ENCODE results near the gene UBE2A. TPM values are rescaled to one million over a fixed set of nuclear protein-coding genes. Genes with fewer than 3 reads are reported as not detected.

The UBE2A gene
- total RNA-seq, 1 donor, result 36.6 TPM

GRCh38 chrX:119579414-119579813, 5.1 kb downstream of the UBE2A start:
- H3K4me2 ChIP-seq (ENCODE audit: insufficient read depth, low read length), result no peak overlapping the region
- no peak for DNase-seq (ENCODE audit: insufficient read length, low spot score, missing footprints)
- no peak for TF ChIP-seq CTCF (IDR thresholded peaks at IDR 0.05; ENCODE audit: extremely low read depth, low read depth, low read length)
- H3K36me3 ChIP-seq (ENCODE audit: insufficient read depth, low read length), result peaks cover 17% of the 10 kb centered on the region
- no peaks in the 10 kb centered on the region for H3K27me3 ChIP-seq (ENCODE audit: insufficient read depth, low read length)
- H3K79me2 ChIP-seq (ENCODE audit: insufficient read depth, low read length), result peaks cover 15% of the 10 kb centered on the region
- H3K4me3 ChIP-seq (ENCODE audit: insufficient read depth, low read length), result no peak overlapping the region
- H3K4me1 ChIP-seq (ENCODE audit: insufficient read depth, low read length), result peaks cover 5% of the 10 kb centered on the region
- no peak overlapping the region for H2AFZ ChIP-seq (ENCODE audit: low read length)
- no peaks in the 10 kb centered on the region for H4K20me1 ChIP-seq (ENCODE audit: insufficient read depth, low read length)
- no peaks in the 10 kb centered on the region for H3K9me3 ChIP-seq (ENCODE audit: low read depth, low read length)
- H3K27ac ChIP-seq (ENCODE audit: low read depth, low read length), result no peak overlapping the region

- no peak overlapping the region for H2AFZ ChIP-seq (ENCODE audit: low read length)
- H3K27me3 ChIP-seq (ENCODE audit: insufficient read depth, low read length), result no peaks in the 10 kb centered on the region
- no peaks in the 10 kb centered on the region for H3K79me2 ChIP-seq (ENCODE audit: insufficient read depth, low read length)
- H3K9me3 ChIP-seq (ENCODE audit: low read depth, low read length), result no peaks in the 10 kb centered on the region
- H3K27ac ChIP-seq (ENCODE audit: low read depth, low read length), result no peak overlapping the region
- no peak overlapping the region for H3K4me3 ChIP-seq (ENCODE audit: insufficient read depth, low read length)
- DNase-seq (ENCODE audit: insufficient read length, low spot score, missing footprints), result no peak
- peaks cover 19% of the 10 kb centered on the region for H3K36me3 ChIP-seq (ENCODE audit: insufficient read depth, low read length)
- no peak for TF ChIP-seq CTCF (IDR thresholded peaks at IDR 0.05; ENCODE audit: extremely low read depth, low read depth, low read length)
- no peak overlapping the region for H3K4me2 ChIP-seq (ENCODE audit: insufficient read depth, low read length)
- H4K20me1 ChIP-seq (ENCODE audit: insufficient read depth, low read length), result no peaks in the 10 kb centered on the region
- H3K4me1 ChIP-seq (ENCODE audit: insufficient read depth, low read length), result no peaks in the 10 kb centered on the region
Observed at GRCh38 chrX:119583431-119584059, 9.2 kb downstream of the UBE2A start.

GRCh38 chrX:119589810-119590209, 15.4 kb downstream of the UBE2A start:
- TF ChIP-seq CTCF (IDR thresholded peaks at IDR 0.05; ENCODE audit: extremely low read depth, low read depth, low read length), result no peak
- Histone ChIP-seq H3K4me1 (ENCODE audit: insufficient read depth, low read length) (no peaks in the 10 kb centered on the region), H3K9me3 (ENCODE audit: low read depth, low read length) (no peaks in the 10 kb centered on the region), H3K27ac (ENCODE audit: low read depth, low read length) (no peak overlapping the region), H3K79me2 (ENCODE audit: insufficient read depth, low read length) (peaks cover 2% of the 10 kb centered on the region), H3K36me3 (ENCODE audit: insufficient read depth, low read length) (peaks cover 19% of the 10 kb centered on the region), H3K4me2 (ENCODE audit: insufficient read depth, low read length) (no peak overlapping the region), H3K27me3 (ENCODE audit: insufficient read depth, low read length) (no peaks in the 10 kb centered on the region), H2AFZ (ENCODE audit: low read length) (no peak overlapping the region), H4K20me1 (ENCODE audit: insufficient read depth, low read length) (no peaks in the 10 kb centered on the region), H3K4me3 (ENCODE audit: insufficient read depth, low read length) (no peak overlapping the region)
- no peak for DNase-seq (ENCODE audit: insufficient read length, low spot score, missing footprints)

GRCh38 chrX:119602701-119603255, 28.4 kb downstream of the UBE2A start:
- no peak overlapping the region for H3K27ac ChIP-seq (ENCODE audit: low read depth, low read length)
- H2AFZ ChIP-seq (ENCODE audit: low read length), result no peak overlapping the region
- H4K20me1 ChIP-seq (ENCODE audit: insufficient read depth, low read length), result peaks cover 2% of the 10 kb centered on the region
- no peak overlapping the region for H3K4me3 ChIP-seq (ENCODE audit: insufficient read depth, low read length)
- no peaks in the 10 kb centered on the region for H3K36me3 ChIP-seq (ENCODE audit: insufficient read depth, low read length)
- DNase-seq (ENCODE audit: insufficient read length, low spot score, missing footprints), result peak; percentile 52
- no peaks in the 10 kb centered on the region for H3K27me3 ChIP-seq (ENCODE audit: insufficient read depth, low read length)
- H3K9me3 ChIP-seq (ENCODE audit: low read depth, low read length), result no peaks in the 10 kb centered on the region
- no peaks in the 10 kb centered on the region for H3K4me1 ChIP-seq (ENCODE audit: insufficient read depth, low read length)
- no peak overlapping the region for H3K4me2 ChIP-seq (ENCODE audit: insufficient read depth, low read length)
- TF ChIP-seq CTCF (IDR thresholded peaks at IDR 0.05; ENCODE audit: extremely low read depth, low read depth, low read length), result no peak
- peaks cover 59% of the 10 kb centered on the region for H3K79me2 ChIP-seq (ENCODE audit: insufficient read depth, low read length)
